DMS114 treated with DMSO at 0.1 percent for 48 hours (cell line): Measurements from ENCODE around the gene TBC1D5.
A peak's percentile ranks its signal among the peaks of the same experiment; 100 is the strongest.
"Not testable (repeated sequence)": the region's sequence is repeated elsewhere in the genome, so short reads cannot be mapped to it uniquely, and the experiment has no call there.

Source experiments
- DNase-seq: peaks from one replicate; lab custom pipeline; 2025; ENCODE audit not compliant: unreplicated experiment; lab: John Stamatoyannopoulos, UW

The TBC1D5 gene

DNA sequence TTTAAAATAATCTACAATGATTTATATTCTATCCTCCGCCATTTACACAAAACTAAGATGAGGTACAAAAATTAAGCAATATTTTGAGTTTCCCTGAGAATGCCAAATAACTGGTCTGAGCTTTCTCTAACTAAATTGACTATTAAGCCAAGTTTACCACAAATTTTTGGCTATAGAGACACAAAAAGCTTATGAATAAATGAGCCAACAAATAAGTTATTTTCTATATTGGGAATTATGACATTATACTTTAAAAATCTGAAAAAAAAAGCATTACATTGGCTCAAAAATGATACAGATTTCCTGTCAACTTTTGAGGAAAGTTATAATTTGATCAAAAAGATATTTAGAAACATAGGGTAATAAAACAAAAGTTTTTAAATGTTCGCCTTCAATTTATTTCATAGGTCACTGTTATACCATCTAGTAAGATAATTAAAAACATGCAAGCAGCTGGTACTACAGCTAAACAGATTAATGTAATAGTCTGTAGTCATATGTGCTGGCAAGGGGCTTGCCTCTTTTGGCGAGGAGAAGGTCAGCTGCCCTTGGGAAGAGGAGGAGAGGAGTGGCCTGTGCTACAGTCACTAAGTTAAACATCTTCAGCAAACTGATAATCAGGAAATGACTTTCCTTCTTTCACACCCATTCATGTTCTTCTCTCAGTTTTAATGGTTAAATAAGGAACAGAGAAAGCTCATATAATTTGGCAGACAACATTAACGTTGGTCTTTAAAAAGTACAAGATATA, 318.5 kb downstream of the TBC1D5 start:
- no peak for DNase-seq

DNA sequence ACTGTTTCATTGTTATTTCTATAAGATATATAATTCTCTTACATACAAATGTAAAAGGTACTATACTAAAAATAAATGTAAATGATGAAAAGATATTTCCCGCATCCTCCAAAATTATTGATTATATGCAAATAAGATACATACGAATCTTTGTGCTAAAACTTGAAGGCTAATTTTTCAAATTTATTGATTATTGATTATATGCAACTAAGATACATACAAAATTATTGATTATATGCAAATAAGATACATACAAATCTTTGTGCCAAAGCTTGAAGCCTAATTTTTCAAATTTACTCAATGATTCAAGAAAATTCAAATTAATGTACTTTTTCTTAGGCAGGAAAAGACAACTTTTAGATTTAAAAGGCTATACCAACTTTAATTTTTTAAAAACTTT, 319.8 kb downstream of the TBC1D5 start:
- no peak for DNase-seq

DNA sequence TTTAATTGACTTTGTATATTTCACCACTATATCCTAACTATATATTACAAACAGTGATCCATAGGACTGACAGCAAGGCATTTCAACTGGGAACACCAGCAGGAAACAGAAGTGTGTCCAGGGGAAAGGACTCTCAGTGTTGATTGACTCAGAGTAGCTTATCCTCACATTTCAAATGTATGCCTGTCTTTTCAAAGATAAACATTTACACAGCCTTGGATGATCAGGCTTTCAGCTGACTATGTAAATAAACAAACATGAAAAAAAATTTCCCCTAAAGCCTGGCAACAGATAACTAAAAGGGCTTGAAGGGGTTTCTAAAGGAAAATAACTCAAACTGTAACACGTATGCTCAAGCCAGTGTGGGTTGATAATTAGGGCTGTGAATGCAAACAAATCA, 321.8 kb downstream of the TBC1D5 start:
- no peak for DNase-seq

GRCh38 chr3:17412950-17413530, 329.4 kb downstream of the TBC1D5 start:
- peak; percentile 42 for DNase-seq

DNA sequence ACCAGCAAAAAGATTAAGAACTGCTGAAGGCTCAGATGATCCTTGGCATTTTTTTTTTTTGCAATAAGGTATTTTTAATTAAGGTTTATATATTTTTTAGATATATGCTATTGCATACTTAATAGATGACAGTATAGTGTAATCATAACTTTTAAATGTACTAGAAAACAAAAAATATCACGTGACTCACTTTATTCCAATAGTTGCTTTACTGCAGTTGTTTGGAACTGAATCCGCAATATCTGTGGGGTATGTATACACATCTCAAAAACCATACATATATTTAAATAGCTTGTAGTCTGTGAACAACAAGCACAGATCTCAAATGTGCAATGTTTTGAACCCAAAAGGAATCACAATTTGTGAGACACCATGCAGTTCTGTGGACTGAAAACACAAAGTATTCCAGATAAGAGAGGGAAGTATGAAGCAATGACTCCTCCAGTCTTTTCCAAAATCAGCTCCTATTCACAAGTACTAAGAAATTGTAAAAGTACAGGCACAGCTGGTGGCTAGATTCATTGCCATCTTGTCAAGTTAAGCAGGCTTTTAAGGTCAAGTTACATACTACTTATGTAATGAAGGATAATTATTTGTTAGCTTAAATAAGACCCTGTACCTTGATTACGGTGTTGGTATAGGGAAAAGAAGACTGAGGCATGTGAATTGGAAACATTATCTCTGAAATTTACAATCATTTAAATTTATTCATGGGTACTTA, 331.1 kb downstream of the TBC1D5 start:
- no peak for DNase-seq

- no peak for DNase-seq
These were observed 334.9 kb downstream of the TBC1D5 start for GRCh38 chr3:17407576-17407975.

- no peak for DNase-seq
These were observed 337.9 kb downstream of the TBC1D5 start for GRCh38 chr3:17404548-17404947.

- DNase-seq = no peak
These were observed 340.0 kb downstream of the TBC1D5 start for GRCh38 chr3:17402442-17402841.

GRCh38 chr3:17401912-17402311, 340.5 kb downstream of the TBC1D5 start:
- DNase-seq = no peak

GRCh38 chr3:17399586-17399985, 342.8 kb downstream of the TBC1D5 start:
- no peak for DNase-seq

DNA sequence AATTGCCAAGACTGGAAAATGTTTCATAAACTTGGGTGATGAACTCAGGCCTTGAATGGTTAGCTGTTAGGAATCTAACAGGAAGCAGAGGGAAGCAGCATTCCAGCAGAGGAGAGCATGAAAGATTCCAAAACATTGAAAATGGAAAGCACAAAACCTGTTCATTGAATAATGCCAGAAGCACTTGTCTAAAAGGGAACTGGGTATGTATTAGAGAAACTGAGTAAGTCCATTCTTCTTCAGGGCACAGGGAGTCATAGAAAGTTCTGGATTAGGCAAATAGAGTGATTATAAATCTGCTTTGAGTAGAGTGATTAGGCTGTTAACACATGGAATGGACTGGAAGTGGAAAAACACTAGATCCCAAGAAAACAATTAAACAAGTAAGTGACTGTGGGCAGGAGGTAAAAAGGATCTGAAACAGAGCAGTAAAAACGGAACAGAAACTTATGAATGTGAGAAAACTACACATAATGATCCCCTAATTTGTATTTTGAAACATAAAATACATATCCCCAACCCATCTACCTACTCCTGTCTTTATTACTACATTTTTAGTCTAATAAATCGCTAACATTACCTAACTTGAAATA, 343.4 kb downstream of the TBC1D5 start:
- no peak for DNase-seq

GRCh38 chr3:17396036-17396435, 346.4 kb downstream of the TBC1D5 start:
- no peak for DNase-seq

GRCh38 chr3:17394541-17395155, 347.8 kb downstream of the TBC1D5 start:
- no peak for DNase-seq

DNA sequence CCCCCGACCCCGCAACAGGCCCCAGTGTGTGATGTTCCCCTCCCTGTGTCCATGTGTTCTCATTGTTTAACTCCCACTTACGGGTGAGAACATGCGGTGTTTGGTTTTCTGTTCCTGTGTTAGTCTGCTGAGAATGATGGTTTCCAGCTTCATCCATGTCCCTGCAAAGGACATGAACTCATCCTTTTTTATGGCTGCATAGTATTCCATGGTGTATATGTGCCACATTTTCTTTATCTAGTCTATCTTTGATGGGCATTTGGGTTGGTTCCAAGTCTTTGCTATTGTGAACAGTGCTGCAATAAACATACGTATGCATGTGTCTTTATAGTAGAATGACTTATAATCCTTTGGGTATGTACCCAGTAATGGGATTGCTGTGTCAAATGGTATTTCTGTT, 349.9 kb downstream of the TBC1D5 start:
- DNase-seq = not testable (repeated sequence)

DNA sequence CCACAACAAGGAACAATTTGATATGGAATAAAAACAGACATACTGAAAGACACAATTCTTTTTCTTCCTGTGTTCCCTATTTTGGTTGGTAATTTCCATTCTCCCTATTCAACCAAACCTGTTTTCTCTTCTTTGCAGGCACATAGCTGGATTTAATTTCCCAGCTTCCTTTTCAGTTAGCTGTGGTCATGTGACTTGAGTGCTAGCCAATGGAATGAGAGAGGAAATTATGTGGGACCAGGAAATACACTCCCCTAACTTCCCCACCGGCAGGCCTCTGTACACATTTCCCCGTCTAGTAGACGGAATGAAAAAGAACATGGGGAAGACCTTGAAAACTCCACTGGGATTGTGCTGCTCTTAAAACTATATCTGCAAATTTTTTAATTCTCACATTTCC, 351.6 kb downstream of the TBC1D5 start:
- no peak for DNase-seq

- no peak for DNase-seq
These were observed 355.3 kb downstream of the TBC1D5 start for GRCh38 chr3:17387108-17387507.

- DNase-seq = no peak
These were observed 356.0 kb downstream of the TBC1D5 start for GRCh38 chr3:17386432-17386831.

GRCh38 chr3:17384567-17385296, 357.7 kb downstream of the TBC1D5 start:
- no peak for DNase-seq

- DNase-seq = no peak
These were observed 369.1 kb downstream of the TBC1D5 start for GRCh38 chr3:17373304-17373703.

GRCh38 chr3:17372362-17373210, 369.8 kb downstream of the TBC1D5 start:
- no peak for DNase-seq
